Stimulated activated CD8-positive, alpha-beta memory T cell treated with anti-CD3 and anti-CD28 coated beads, Interleukin-12 subunit alpha, Interleukin-12 subunit beta, amount 100 ng/mL, for 4 hours (primary cell): ENCODE results near the gene SCARB1.

Experiments used
- DNase-seq: peaks from one replicate; pipeline ENCODE4 v3.0.0-alpha.2; 2020; ENCODE audit warnings: low read depth

SCARB1 gene

DNA sequence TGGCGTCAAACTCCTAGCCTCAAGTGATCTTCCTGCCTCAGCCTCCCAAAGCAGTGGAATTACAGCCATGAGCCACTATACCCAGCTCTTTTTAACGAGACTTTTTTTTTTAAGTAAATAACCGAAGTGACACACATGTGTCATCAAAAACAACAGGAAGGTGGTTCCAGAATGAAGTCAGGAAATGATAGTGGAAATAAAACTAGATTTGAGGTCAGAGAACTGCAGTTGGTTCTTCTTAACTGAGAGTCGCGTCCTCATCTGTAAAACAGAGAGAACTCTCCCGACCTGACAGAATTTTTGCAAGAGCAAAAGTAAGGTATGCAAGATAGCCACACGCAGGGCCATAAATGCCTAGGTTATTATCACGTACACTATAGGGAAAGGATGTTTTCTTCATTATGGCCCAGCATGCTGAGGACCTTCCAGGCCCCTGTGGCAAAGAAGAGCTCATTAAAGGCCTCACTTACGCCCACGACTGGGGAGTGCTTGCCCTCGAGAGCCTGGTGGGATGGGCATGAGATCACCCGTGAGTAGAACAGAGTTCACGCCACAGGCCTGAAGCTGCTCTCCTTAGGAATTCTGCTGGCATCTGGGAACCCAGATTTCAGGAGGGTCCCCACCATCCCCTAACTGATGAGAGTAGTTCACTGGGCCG, 67.2 kb downstream of the SCARB1 start:
- no peak for DNase-seq

DNA sequence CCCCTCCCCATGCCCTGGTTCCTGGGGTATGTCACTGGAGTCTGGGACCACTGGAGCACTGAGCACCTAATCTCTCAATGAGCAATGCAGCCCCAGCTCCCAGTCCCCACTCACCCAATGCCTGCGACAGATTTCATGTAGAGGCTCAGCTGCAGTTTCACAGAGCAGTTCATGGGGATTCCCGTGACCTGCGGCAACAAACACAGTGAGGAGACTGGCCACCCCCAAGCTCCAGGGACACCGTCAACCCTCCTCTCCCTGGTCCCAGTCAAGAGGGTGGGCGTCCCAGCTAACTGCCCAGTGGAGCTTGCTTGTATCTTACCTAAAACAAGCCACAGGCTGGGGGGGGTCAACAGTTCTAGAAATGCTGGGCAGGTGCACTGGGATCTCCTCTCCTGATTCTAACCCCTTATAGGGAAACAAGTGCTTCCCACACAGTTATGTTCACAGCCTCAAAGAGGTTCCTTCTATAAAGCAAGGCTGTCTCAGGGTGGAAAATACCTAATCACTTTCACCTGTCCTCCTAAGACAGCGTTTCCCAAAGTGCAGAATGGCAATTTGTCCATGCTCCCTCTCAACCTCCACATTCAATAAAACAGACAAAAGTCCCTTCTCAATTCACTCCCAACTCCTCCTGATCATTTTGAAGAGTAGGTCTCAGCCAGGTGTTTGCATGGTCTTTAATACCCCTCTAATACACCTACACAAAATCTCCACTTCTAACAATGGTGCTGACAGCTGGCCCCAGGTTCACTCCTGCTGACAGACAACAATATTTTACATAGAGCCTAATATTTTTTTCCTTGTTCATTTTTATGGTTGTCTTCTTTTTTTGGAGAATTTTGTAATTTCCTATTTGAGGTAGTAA, 68.3 kb downstream of the SCARB1 start:
- no peak for DNase-seq

DNA sequence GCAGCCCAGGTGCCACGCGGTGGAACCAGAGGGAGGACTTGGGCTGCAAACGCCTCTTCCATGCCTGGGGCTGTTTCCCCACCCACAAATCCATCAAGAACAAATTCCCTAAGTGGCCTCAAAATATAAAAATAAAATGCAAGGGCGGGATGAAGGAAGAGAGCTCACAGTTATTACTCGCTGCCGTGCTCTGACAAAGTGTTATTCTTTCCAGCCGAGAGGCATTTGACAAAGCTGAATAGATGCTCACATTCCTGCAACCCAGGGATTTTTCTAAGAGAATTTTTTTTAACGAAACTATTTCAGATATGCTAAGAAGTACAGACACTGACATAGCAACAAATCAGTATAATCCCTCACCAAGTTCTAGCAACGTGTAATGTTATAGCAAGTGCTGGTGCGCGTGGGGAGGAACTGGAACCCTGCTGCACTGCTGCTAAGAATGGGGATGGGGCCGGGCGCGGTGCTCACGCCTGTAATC, 70.7 kb downstream of the SCARB1 start:
- DNase-seq = no peak

DNA sequence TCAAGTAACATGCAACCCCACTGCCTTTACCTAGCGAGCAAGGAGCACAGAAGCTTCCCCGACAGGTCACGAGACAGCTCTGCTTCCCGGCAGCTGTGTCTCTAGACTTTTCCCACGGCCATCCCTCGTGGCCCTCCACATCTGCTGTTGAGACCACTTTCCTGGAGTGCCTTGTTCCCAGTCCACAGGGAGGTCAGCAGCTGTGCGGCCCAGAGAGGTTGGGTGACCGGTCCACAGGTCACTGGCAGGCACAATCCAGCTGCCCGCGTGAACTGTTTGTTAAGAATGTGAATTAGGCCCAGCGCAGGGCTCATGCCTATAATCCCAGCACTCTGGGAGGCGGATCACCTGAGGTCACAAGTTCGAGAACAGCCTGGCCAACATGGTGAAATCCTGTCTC, 71.5 kb downstream of the SCARB1 start:
- no peak for DNase-seq

DNA sequence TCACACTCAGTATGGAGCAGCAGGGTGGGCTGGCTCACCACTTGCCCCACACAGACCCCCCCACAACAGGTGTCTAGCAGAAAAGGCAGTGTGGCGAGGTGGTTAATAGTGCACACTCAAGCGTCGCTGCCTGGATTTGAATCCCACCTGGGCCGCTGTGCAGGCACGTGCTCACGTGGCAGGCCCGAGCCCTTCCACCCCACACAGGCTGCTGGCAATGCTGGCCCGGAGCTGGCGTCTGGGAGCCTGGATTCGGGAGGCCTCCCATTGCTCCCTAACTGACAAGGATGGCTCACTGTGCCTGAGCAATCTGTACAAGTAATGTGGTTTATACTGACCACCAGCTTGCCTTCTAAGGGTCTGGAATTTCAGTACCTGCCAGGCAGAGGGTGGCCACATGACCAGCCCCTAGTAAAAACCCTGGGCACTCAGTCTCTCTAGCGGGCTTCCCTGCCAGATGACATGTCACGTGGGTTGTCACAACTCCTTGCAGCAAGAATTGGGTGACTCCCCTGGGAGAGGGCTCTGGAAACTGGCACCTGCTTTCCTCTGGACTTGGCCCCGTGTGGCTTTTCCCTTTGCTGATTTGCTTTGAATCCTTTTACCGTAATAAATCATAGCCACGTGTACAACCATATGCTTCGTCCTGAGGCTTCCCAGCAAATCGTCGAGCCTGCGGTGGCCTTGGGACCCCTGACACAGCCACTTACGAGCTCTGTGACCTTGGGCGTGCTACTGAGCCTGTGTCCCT, 72.8 kb downstream of the SCARB1 start:
- no peak for DNase-seq

DNA sequence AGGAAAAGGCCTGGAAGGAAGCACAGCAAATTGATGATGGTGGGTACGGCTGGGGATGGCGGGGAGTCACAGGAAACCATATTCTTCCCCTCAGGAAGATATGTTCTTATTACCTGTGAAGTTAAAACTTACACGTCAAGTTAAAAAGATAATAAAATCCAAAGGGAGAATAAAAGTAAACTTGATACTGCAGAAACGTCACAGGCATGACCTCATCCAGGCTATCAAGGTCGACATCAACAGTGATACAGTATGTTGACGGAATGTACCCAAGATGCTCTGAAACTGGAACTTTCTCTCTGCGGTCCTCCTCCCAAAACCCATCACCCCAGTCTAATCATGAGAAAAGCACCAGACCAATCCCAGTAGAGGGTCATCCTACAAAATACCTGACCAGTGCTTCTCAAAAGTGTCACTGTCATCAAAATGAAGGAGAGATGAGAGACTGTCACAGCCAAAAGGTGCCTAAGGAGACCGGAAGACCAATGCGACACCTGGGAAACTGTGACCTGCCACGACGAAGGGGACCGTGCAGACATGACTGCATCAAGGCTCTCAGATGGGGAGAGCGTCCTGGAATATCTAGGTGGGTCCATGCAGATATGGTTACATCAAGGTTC, 74.6 kb downstream of the SCARB1 start:
- no peak for DNase-seq

DNA sequence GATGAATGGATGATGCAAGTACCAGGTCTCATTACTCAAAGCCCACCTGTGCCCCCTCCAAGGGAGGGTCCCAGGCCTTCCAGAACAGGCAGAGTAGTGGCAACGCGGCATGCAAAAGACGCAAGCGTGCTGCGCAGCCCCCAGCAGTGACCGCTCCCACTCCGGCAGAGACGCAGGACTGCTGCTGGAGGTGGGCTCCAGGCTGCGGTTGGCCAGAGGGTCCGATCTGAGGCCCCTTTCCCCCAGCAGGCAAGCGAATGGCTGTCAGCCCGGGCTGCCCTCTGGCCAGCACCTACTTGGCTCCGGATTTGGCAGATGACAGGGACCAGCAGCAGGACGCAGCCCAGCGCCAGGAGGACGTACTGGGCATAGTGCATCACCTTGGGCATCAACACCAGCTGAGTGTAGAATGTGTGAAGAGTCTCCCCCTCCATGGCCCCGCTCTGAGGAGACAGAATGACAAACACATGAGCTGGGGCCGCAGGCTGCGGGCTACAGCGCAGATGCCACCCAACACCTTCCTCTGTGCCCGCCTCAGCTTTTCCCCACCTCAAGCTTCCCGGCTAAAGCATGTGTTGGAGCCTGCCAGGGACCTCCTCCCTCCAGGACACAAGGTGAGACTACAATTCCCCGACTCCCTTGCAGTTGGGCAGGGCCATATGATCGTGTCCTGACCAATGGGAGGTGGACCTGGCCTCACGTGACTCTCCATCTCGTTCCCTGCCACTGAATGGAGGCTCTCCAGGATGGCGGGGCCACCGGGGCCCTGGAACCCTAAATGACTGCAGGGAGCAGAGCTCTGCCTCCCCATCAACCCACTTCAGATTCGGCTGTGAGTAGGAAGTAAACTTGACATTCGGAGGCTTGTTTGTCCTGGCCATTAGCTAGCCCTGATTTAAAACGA, 77.4 kb downstream of the SCARB1 start:
- DNase-seq = no peak

DNA sequence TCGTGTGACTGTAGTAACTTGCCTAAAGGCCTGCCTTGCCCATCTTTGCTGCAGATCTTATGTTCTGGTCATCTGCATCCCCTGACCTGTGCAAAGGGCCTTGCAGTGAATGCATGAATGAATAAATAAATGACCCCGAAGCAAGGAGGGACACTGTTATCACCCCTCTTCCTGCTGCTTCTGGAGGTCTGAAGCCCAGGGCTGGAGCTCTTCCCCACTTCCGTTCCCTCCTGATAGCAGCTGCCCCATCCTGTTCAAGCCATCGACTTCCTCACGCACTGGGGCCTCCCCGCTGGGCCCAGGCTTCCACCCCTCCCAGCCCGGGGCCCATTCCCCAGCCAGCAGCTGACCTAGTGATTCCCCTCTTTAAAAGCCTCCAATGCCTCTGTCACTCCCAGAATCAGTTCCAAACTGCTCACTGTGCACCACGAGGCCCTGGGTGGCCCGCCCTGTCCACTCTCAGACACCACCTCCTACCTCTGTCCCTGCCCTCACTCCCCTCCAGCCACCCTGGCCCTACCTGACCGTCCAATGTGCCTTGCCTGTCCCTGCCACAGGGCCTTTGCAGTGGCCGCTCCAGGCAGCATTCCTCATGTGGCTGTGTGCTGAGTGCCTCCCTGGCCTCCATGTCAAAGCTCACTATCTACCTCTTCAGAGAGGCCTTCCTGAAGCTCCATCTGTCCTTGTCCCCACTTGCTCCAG, 78.6 kb downstream of the SCARB1 start:
- DNase-seq = no peak

DNA sequence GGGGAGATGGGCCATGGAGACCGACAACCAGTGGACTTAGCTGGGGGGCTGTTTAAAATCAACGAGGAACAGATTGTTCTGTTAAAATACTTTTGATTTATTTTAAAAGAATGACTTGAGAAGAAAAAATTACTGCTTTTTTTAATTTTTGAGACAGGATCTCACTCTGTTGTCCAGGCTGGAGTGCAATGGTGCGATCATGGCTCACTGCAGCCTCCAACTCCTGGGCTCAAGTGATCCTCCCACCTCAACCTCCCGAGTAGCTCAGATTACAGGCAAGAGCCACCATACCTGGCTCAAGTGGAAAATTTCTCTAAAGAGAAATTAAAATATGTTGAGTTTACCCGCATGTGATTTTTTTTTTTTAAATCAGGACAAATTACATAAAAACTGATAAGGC, 80.6 kb downstream of the SCARB1 start:
- DNase-seq = no peak

DNA sequence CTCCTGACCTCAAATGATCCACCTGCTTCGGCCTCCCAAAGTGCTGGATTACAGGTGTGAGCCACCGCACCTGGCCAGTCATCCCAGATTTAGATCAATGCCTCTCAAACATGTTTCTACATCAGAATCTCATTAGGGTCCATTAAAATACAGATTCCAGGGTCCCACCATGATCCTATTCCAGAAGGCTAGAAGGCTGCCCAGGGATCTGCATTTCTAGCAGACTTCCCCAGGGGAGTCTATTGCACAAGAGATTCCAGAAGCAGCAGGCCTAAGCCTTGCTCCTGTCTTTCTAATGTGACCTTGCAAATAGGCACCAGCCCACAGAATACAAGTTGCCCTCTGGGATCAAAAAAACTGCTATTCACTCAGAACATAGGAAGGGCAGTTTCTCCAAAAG, 81.5 kb downstream of the SCARB1 start:
- DNase-seq = no peak

DNA sequence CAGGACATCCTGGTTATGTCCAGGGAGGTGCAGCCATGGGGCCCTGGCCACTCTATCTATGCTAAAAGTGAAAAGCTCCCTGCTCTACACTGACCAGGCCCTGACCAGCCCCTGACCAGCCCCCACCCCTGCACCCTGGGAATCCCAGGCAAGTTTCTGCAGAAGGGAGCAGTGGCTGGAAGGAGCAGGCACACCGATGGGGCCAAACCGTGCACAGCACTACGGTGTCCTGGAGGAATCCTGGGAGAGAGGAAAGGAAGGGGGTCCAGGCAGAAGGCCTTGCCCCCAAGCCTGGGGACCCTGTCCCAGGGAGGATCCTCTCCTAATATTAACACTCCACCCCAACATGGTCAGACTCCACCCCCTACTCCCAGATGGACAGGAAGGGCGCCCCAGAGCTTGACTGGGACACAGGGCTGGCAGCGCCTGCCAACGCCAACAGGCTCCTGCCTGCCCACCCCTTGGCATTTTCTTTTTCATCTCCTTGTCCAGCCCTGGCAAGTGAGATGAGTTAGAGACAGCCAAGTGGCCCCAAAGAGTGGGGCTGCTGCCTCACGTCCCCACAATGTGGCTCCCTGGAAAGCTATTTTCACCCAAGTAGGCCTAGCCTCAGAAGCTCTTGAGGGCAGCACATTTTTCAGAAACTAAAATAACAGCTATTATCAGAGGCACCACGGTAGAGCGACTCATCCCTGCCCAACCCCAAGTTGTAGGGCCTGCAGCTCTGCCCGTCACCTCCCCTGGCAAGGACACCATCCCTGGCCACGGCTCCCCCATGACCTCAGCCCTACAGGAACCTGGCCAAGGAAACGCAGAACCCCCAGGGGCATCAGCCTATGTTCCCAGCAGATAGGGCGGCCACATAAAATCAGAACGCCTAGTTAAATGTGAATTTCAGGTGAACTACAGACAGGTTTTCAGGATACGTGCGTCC, 82.6 kb downstream of the SCARB1 start:
- no peak for DNase-seq

DNA sequence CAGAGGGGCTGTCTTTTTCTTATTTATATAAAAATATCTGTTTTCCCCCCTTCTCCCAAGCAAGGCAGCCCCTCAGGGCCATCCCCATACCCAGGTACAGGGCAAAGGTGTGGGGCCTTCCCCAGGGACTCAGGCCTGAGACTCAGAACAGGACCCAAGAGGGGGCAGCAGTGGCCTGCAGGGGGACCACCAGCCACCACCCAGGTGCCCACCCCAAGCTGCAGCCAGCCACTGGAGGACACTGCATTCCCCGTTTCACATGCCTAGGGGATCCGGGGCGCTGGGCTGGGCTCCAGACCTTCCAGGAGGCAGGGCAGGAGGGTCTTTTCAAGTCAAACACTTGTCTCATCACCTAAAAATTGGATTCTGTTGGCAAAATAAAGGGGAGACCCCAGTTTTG, 83.3 kb downstream of the SCARB1 start:
- no peak for DNase-seq

DNA sequence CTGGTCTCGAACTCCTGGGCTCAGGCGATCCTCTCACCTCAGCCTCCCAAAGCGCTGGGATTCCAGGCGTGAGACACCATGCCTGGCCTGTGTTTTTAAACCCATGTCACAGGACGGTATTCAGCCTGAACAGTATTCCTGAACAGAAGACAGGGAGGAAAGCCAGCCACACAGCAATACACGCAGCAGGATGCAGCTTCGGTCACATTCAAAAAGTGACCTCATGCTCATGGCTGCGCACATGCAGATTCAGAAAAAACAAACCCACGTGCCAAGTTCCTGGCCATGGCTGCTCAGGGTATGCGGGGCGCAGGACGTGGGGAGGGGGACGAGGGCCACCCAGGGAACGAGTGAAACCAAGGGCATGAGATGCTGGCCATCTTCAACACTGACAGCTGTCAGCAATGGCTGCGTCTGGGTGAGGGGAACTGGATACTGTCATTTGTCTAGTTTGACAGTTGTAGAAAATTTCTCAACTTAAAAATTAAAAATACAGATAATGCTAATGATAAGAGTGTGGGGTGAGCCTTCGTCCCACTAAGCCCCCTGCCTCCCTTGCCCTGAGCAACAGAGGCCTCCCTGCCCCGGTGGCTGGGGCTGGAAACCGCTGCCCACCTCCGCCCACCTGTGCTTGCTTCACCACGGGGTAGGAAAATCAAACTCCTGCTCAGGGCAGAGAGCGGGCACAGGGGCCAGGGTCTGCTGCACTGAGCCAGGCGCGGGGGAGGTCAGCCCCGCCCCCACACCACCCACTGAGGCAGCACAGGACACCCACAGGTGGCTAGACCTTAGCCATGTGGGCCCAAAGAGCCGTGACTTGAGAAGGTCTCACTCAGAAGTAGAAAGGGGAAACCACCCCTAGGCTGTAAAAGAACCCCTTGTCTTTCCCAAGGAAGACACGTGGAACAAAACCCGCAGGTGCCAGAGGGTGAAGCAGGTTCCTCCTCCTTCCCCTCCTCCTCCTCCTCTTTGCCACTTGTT, 84.2 kb downstream of the SCARB1 start:
- DNase-seq = no peak

DNA sequence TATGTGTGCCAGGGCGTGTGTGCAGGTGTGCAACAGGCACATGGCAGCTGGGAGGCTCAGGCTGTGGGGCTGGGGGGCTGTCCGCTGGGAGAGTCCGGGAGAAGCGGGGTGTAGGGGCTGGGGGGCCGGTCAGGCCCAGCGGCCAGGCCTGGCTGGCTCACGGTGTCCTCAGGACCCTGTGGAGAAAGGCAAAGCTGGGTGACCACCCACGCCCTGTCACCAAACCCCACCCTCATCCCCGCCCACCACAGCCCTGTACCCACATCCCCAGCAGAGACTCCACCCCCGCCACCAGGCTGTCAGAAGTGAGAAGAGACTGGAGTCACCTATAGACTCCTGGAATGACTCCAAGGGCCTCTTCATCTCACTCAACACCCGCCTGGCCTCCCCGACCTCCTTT, 85.3 kb downstream of the SCARB1 start:
- DNase-seq = no peak

DNA sequence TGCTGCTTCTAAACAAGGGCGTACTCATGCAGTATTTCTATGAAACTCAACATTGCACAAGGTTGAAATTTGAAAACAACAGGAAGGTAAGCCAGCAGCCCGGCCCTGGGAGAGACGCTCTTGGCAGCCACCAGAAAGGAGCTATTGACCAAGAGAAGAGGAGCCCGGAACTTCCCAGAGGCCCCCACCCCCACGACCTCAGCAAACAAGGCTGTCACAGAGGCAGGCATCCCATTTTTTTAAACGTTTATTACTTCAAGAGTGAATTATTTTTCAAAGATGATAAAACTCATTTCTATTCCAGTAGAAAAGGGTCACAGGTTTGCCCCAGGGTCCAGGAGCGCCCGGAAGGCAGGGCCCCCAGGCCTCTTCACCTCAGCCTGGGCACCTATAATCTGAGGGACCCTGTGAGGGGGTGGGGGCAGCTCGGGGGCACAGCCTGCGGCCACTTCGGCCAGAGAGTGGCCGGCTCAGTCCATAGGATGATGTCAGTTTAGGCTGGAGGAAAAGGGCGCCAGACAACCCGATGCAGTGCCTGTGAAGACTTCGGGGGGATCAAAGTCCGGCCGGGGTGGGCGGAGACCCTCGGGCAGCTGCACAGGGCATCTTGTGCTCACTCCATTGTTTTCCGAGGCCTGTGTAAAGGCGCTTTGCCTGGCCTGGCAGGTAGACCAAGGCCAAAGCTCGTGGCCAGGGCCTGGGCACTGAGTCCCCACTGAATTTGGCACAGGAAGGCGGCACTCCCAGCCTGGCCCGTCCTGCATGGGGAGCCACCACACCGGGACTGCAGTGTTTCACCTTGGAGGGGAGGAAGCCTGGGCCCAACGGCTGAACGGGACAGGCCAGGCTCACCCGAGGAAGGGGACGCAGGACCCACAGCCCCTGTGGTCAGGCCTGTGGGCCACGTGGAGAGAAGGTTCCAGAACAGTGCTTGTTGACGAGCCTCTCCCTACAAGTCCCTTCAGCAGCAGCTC, 86.0 kb downstream of the SCARB1 start:
- DNase-seq = no peak

DNA sequence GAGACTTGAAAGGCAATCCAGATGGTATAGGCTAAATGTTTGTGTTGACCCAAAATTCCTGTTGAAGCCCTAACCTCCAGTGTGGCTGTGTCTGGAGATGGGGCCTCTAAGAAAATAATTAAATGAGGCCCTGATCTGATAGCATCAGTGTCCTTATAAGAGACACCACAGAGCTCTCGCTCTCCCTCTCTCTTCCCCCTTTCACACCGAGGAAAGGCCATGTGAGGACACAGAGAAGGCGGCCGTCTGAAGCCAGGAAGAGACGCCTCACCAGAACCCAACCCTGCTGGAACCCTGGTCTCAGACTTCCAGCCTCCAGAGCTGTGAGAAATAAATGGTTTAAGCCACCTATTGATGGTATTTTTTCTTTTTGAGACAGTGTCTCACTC, 87.5 kb downstream of the SCARB1 start:
- DNase-seq = no peak
